GM19240 (cell line): ENCODE data around the gene CYP1B1.
"Not testable (repeated sequence)": the region's sequence is repeated elsewhere in the genome, so short reads cannot be mapped to it uniquely, and the experiment has no call there.

Source experiments
- DNase-seq: peaks from one replicate; pipeline ENCODE4 v3.0.0; 2011; ENCODE audit warnings: low spot score; ENCODE audit not compliant: insufficient read length

CYP1B1 gene

GRCh38 chr2:38099099-38100028 is 23.4 kb upstream of the CYP1B1 start:
- DNase-seq = no peak

- no peak for DNase-seq
These were observed 22.6 kb upstream of the CYP1B1 start for GRCh38 chr2:38098421-38099098.

GRCh38 chr2:38097988-38098385 is 22.0 kb upstream of the CYP1B1 start:
- DNase-seq = no peak

GRCh38 chr2:38097258-38097987 is 21.5 kb upstream of the CYP1B1 start:
- DNase-seq = no peak

- peak; percentile 18 for DNase-seq
These were observed 20.3 kb upstream of the CYP1B1 start for GRCh38 chr2:38095996-38096861.

GRCh38 chr2:38095079-38095995 is 19.4 kb upstream of the CYP1B1 start:
- no peak for DNase-seq

- DNase-seq = no peak
These were observed 17.7 kb upstream of the CYP1B1 start for GRCh38 chr2:38093527-38094165.

GRCh38 chr2:38092196-38092902 is 16.4 kb upstream of the CYP1B1 start:
- DNase-seq = no peak

GRCh38 chr2:38091760-38092159 is 15.8 kb upstream of the CYP1B1 start:
- no peak for DNase-seq

- DNase-seq = no peak
These were observed 15.0 kb upstream of the CYP1B1 start for GRCh38 chr2:38090928-38091327.

- DNase-seq = not testable (repeated sequence)
These were observed 14.3 kb upstream of the CYP1B1 start for GRCh38 chr2:38090212-38090611.

- DNase-seq = not testable (repeated sequence)
These were observed 10.2 kb upstream of the CYP1B1 start for GRCh38 chr2:38085998-38086698.

GRCh38 chr2:38084556-38084955 is 8.6 kb upstream of the CYP1B1 start:
- DNase-seq = not testable (repeated sequence)

GRCh38 chr2:38082727-38083126 is 6.8 kb upstream of the CYP1B1 start:
- DNase-seq = not testable (repeated sequence)

- DNase-seq = no peak
These were observed 4.4 kb upstream of the CYP1B1 start for GRCh38 chr2:38080346-38080745.

- DNase-seq = no peak
These were observed 3.4 kb upstream of the CYP1B1 start for GRCh38 chr2:38079116-38080052.

GRCh38 chr2:38077431-38077769 is 1.4 kb upstream of the CYP1B1 start:
- no peak for DNase-seq
